ENCODE measurements around the gene MYO7B. TPM values are rescaled to one million over a fixed set of nuclear protein-coding genes. Genes with fewer than 3 reads are reported as not detected.

Gene MYO7B
- total RNA-seq, 1 donor from 2014 or later, result 0.29 TPM

DNA sequence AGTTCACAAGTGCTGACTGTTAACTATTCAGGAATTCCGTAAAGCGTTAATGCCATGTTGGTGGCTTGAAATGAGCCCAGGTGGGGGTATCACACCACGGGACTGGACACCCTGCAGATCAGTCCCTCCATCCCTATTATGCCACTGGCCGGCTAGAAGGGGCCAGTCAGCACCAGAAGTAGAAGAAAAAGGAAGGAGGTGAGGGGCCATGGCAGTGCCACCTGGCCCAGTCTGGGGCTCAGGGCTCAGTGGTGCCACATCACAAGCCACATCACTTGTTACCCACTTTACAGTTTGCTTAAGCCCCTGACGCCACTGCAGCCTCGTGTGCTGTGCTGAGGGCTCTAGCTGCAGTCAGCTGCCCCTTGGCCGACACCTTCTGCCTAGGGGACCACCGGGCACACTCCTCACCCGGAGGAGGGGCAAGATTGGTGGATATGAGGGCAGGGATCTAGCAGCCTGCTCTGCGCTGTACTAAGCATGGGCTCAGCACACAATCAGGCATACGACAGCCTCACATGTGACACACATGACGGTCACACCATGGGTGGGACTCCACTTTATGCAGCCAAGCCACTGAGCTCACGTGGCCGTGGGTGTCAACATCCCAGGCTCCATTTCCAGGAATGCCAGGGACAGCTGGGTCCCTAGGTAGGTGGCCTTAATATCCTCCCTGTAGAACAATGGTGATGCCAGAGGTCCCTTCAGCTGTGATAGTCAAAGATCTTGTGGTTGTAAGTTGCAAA lies 136.2 kb downstream of the MYO7B start:
- peaks cover 6% of the 10 kb centered on the region for H3K4me1 Mint-ChIP-seq (ENCODE audit: low read depth, unreplicated experiment)
- TF ChIP-seq, protein P1, sequence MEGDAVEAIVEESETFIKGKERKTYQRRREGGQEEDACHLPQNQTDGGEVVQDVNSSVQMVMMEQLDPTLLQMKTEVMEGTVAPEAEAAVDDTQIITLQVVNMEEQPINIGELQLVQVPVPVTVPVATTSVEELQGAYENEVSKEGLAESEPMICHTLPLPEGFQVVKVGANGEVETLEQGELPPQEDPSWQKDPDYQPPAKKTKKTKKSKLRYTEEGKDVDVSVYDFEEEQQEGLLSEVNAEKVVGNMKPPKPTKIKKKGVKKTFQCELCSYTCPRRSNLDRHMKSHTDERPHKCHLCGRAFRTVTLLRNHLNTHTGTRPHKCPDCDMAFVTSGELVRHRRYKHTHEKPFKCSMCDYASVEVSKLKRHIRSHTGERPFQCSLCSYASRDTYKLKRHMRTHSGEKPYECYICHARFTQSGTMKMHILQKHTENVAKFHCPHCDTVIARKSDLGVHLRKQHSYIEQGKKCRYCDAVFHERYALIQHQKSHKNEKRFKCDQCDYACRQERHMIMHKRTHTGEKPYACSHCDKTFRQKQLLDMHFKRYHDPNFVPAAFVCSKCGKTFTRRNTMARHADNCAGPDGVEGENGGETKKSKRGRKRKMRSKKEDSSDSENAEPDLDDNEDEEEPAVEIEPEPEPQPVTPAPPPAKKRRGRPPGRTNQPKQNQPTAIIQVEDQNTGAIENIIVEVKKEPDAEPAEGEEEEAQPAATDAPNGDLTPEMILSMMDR (IDR thresholded peaks at IDR 0.05; ENCODE audit: partially characterized antibody, unreplicated experiment), result no peak
- H3K4me3 Mint-ChIP-seq (ENCODE audit: unreplicated experiment), result no peak overlapping the region
- peaks cover 2% of the 10 kb centered on the region for H3K9me3 Mint-ChIP-seq (ENCODE audit: unreplicated experiment)
- peaks cover 14% of the 10 kb centered on the region for H3K27me3 Mint-ChIP-seq (ENCODE audit: unreplicated experiment)
- no peaks in the 10 kb centered on the region for H3K36me3 Mint-ChIP-seq (ENCODE audit: unreplicated experiment)
- H3K27ac Mint-ChIP-seq (ENCODE audit: unreplicated experiment), result no peak overlapping the region
- DNase-seq, result no peak

DNA sequence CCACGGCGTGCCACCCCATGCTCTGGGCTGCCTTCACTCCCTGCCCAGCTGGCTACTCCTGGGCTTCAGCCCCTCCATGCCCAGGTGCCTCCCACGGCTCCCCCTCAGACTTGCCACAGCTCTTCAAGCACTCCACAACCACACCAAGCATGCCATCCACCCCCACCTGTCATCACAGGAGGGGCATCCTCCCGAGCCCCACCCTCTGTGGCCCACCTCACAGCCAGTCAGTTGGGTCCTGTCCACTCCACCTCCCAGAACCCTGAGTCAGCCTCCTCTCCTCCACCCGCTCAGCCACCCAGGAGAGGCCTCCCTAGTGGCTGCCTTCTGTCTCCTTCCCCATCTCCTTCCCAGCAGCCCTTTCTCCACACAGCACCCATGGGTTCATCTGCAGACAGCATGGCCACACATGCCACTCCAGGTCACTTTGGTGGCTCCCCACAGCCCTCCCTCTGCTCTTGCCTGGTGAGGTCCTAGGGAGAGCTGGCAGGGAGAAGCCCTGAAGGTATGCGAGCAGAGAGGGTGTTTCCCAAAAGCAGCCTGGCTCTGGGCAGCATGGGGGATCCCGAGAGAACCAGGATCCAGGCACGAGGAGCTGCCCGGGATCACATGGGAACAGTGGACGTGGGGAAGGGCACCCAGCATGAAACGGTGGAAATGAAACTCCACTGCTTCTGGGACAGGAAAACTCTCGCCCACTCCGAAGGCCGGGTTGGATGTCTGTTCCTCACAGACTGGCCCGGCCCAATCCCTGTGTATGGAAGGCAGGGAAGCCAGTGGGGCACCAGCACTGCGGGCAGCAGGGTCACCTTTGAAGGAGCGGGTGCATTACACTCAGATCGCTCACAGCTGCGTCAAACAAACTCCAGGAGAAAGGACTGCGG lies 137.1 kb downstream of the MYO7B start:
- peaks cover 2% of the 10 kb centered on the region for H3K9me3 Mint-ChIP-seq (ENCODE audit: unreplicated experiment)
- no peaks in the 10 kb centered on the region for H3K36me3 Mint-ChIP-seq (ENCODE audit: unreplicated experiment)
- H3K4me1 Mint-ChIP-seq (ENCODE audit: low read depth, unreplicated experiment), result peaks cover 6% of the 10 kb centered on the region
- TF ChIP-seq, protein P1 (IDR thresholded peaks at IDR 0.05; ENCODE audit: partially characterized antibody, unreplicated experiment), result no peak
- H3K27ac Mint-ChIP-seq (ENCODE audit: unreplicated experiment), result no peak overlapping the region
- DNase-seq, result no peak
- no peak overlapping the region for H3K4me3 Mint-ChIP-seq (ENCODE audit: unreplicated experiment)
- peaks cover 20% of the 10 kb centered on the region for H3K27me3 Mint-ChIP-seq (ENCODE audit: unreplicated experiment)

DNA sequence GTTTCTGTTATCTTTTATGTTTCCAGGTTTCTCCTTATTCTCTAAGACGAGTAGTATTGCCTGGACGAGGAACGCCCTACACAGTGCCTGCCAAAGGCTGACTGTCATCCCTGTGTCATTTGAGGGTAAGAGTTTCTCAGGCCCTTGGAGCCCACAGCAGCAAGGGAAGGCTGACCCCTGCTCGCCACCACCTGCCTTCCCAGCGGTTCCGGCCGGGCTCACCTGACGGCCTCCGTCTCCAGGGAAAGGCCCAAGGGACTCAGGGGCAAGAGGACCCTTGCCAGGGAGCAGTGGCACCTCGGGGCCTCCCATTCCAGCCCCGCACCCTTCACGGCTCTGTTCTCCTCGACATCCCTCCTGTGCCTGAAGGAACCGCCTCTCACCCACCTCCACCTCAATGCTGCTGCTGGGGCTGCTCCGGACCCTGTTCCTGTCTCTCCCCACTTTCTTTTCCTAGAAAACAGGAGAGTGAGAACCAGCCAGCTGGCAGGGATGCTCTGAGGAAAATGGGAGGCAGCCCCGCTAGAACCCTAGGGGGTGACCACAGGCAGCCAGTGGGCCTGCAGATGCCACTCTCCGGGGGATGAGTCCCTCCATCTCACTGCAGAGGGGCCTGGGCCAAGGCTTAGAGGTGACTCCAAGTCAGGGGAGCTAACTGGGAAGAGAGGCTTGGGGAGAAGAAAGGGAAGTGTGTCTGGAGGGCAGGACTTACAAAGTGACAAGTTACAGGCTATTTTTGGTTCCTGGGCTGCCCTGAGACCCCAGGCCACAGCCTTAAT lies 138.0 kb downstream of the MYO7B start:
- Mint-ChIP-seq H3K4me3 (ENCODE audit: unreplicated experiment) (no peak overlapping the region), H3K27me3 (ENCODE audit: unreplicated experiment) (peaks cover 24% of the 10 kb centered on the region)
- DNase-seq, result no peak

DNA sequence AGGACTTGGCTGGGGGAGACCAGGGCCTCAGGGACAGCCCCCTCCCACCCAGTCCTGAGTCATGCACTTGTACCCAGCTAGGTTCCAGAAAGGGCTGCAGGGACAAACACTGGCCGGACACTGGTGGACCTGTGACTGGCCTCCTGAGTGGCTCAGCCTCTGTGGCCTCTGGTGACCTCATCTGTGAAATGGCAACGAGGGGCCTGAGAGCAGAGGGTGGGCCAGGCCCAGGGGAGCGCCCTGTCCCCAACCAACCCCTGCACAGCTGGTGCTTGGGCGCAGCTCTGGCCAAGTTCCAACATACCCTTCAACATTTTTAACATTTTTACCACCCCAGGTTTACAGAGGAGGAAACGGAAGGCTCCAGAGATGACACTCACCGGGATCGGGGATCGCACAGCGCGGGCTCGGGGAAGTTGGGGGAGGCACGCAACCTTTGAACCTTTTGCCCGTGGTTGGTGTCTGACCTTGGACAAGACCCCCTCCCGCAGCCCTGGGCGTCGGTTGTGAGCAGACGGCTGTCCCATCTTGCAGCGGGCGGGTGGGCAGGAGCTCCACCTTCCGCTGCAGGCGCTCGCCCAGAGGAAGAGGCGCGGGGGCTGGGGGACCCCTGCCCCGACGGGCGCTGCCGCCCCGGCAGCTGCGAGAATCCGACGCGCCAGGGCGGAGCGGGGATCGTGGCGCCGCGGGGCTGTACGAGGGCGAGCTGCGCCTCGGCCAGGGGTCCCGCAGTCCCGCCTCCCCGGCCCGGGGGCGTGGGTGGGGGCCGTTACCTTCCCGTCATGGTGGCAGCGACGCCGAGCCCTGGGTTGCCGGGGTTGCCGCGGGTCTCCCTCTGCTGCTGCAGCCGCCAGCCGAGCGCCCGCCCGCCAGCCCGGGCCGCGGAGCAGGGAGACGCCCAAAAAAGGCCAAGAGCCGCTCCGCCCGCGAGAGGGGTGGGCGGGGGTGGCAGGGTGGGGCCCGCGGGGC lies 139.0 kb downstream of the MYO7B start:
- TF ChIP-seq, protein P1 (IDR thresholded peaks at IDR 0.05; ENCODE audit: partially characterized antibody, unreplicated experiment), result no peak
- Mint-ChIP-seq H3K36me3 (ENCODE audit: unreplicated experiment) (no peaks in the 10 kb centered on the region), H3K27ac (ENCODE audit: unreplicated experiment) (no peak overlapping the region), H3K9me3 (ENCODE audit: unreplicated experiment) (peaks cover 2% of the 10 kb centered on the region), H3K4me1 (ENCODE audit: low read depth, unreplicated experiment) (peaks cover 6% of the 10 kb centered on the region), H3K4me3 (ENCODE audit: unreplicated experiment) (peak overlapping the region; percentile 77), H3K27me3 (ENCODE audit: unreplicated experiment) (peaks cover 26% of the 10 kb centered on the region)
- peak; percentile 55 for DNase-seq

More for the DNA sequence above, 138.0 kb downstream of the MYO7B start:
- Mint-ChIP-seq H3K36me3 (ENCODE audit: unreplicated experiment) (no peaks in the 10 kb centered on the region), H3K9me3 (ENCODE audit: unreplicated experiment) (peaks cover 2% of the 10 kb centered on the region), H3K4me1 (ENCODE audit: low read depth, unreplicated experiment) (peaks cover 6% of the 10 kb centered on the region), H3K27ac (ENCODE audit: unreplicated experiment) (no peak overlapping the region)
- TF ChIP-seq, protein P1 (IDR thresholded peaks at IDR 0.05; ENCODE audit: partially characterized antibody, unreplicated experiment), result no peak

Data from glutamatergic neuron (in vitro differentiated cells).